HT1080 (cell line): ENCODE data around the gene ICE1. TPM values are rescaled to one million over a fixed set of nuclear protein-coding genes. Genes with fewer than 3 reads are reported as not detected.
"Not testable (repeated sequence)": the region's sequence is repeated elsewhere in the genome, so short reads cannot be mapped to it uniquely, and the experiment has no call there.

Experiments used
- DNase-seq: peaks from one replicate; pipeline ENCODE4 v3.0.0-alpha.2; 2015; ENCODE audit warnings: low read depth
- total RNA-seq: library from RNA; depleted of rRNA; stranded (reverse); fragments of >200 nt; shearing (Covaris generic); gene quantifications from 2 replicates; pipeline ENCODE4 v1.2.3, GENCODE V29; 2014

The ICE1 gene
- total RNA-seq, 1 experiment from 2014 or later: 38.1 TPM

- DNase-seq: no peak
Observed at GRCh38 chr5:5486122-5486521, 63.6 kb downstream of the ICE1 start.

DNA sequence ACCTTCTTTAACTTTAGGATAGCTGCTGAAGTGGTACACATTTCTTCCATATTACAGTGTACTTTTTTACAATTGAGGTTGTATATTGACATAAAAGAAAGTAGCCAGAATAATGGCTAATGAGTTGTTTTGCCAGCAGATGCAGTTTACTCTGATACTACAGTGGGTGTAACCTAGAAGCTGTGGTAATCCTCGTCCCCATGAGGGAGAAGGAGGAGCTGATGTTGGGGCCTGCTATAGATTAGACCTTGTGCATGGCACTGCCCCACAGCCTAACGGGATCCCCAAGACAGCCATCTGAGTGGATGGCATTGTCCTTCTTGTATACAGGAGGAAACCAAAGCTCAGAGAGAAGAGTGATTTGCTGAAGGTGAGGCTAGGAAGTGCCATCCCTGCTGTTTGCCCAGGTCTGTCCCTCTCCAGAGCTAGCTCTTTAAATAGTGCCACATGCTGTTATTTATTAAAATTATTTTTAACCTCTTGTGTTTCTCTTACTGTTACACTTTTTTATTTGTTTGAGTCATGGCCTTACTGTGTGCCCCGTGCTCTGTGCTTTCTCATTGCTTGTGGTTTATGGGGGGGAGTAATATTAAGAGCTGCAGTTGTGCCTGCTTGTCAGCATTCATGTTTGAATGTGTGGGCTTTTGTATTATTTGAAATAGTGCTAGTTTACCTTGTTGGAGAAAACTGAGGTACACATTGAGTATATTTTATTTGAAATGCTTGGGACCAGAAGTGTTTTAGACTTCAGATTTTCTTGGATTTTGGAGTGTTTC lies 65.3 kb downstream of the ICE1 start:
- DNase-seq: no peak

- no peak for DNase-seq
Observed at GRCh38 chr5:5490774-5491347, 68.4 kb downstream of the ICE1 start.

- DNase-seq: peak; percentile 46
Observed at GRCh38 chr5:5492087-5492933, 69.8 kb downstream of the ICE1 start.

- not testable (repeated sequence) for DNase-seq
Observed at GRCh38 chr5:5492934-5493271, 70.4 kb downstream of the ICE1 start.

GRCh38 chr5:5494489-5495402 lies 72.3 kb downstream of the ICE1 start:
- DNase-seq: no peak

DNA sequence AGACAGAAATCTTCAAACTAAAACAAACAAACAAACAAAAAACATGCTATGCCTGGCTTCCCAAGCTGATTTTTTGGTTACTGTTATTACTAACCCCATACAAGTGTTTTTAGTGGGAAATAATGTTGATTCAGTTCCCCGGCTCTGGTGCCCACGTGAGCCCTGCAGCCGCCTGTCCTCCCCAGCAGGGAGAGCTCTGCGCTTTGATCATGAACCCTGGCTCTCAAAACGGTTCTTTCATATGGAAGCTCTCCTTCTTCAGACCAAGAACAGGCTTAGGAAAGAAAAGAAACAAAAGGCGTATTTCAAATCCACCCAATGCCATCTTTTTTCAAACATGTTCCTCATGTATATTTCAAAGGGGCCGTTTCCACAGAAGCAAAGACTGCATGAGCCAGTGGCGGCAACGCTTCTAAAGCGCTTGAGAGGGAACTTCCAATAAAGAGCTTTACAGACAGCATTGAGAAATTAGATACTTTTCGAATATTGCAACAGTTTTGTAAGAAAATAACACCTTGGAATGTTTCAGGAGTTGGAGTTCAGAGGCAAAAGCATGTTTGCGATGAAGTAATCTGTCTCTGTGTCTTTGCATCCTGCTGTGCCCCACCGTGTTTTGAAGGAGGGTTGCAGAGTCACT lies 74.8 kb downstream of the ICE1 start:
- peak; percentile 63 for DNase-seq

DNA sequence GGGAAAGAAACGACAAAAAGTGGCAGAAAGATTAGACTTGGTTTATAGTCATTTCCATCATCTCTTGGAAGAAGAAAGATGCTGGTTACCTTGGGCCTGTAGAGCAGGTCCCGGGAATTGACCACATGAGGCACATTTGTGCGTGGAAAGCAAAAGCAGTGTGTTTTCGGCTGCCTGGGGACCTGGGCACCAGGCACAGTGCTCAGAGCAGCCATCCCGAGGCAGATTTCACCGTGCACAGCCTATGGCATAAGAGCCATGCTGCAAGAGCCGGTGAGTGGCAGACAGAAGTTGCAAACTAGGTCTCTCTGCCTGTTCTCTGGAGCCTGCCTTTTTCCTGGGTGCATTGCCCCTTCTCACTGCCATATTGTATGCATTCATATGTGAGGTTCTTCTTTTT lies 77.0 kb downstream of the ICE1 start:
- no peak for DNase-seq

- DNase-seq: no peak
Observed at GRCh38 chr5:5504325-5504724, 81.8 kb downstream of the ICE1 start.

GRCh38 chr5:5505815-5506214 lies 83.3 kb downstream of the ICE1 start:
- DNase-seq: no peak

- DNase-seq: no peak
Observed at GRCh38 chr5:5508391-5508790, 85.9 kb downstream of the ICE1 start.

- DNase-seq: no peak
Observed at GRCh38 chr5:5511904-5512416, 89.5 kb downstream of the ICE1 start.

GRCh38 chr5:5512543-5512942 lies 90.1 kb downstream of the ICE1 start:
- DNase-seq: no peak

GRCh38 chr5:5520622-5521021 lies 98.1 kb downstream of the ICE1 start:
- DNase-seq: not testable (repeated sequence)

DNA sequence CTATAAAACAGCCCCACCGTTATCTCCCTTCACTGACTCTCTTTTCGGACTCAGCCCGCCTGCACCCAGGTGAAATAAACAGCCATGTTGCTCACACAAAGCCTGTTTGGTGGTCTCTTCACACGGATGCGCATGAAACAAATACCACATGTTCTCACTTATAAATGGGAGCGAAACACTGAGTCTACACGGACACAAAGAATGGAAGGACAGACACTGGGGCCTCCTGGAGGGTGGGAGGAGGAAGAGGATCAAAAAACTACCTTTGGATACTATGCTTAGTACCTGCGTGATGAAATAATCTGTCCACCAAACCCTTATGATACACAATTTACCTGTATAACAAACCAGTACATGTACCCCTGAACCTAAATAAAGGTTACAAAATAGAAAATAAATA lies 98.6 kb downstream of the ICE1 start:
- DNase-seq: no peak

GRCh38 chr5:5521478-5521877 lies 99.0 kb downstream of the ICE1 start:
- no peak for DNase-seq

DNA sequence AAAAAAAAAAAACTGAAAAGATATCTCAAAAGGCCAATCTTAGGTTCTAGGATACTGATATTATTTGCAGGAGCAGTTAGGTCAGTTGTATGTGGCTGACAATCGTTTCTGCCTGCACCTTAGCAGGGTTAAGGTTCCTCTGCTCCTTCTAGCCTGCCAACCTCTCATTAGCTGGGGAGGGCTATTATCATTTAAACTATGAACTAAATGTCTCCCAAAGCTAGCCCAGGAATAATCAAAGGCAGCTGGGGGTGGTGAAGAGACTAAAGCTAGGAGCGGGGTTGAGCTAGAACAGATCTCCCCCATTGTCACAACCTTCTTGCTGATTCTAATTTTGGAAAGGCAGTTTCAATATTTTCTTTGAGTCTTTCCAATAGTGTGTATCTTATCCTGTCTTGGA lies 99.9 kb downstream of the ICE1 start:
- no peak for DNase-seq

DNA sequence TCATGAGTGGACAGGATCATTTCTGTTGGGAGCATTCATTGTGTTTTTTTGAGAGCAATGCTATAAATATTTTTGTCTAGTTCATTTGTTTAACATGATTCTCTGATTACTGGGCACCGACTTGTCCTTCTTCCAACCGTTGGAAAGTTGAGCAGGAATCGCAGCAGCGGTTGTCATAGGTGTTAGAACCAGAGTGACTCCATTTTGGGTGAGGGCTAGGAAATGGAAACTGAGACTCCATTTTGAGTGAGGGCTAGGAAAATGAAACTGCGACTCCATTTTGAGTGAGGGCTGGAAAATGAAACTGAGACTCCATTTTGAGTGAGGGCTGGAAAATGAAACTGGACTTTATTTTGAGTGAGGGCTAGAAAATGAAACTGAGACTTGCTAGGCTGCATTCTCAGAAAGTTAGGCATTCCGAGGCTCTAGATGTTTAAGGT lies 100.6 kb downstream of the ICE1 start:
- DNase-seq: peak; percentile 59

DNA sequence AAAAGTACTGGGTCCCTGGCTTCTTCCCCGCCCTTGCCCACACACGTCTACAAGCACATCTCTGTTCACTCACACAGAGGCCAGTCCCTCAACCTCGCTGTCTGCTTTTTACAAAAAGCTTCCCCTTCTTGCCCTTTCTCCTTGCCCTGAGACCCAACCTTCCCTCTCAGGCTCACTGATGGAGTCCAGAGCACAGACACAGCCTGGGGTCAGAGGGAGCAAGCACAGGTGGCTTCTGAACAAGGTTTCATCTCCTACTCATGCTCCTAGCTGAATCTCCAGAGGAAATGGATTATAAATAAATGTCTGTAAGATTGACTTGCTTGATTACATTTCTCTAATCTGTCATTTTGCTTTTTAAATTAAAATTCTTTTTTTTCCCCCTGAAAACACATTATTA lies 101.8 kb downstream of the ICE1 start:
- DNase-seq: no peak

GRCh38 chr5:5531371-5531770 lies 108.9 kb downstream of the ICE1 start:
- no peak for DNase-seq
